Chondrocyte (in vitro differentiated cells): ENCODE results near the gene ANP32B. TPM values are rescaled to one million over a fixed set of nuclear protein-coding genes. Genes with fewer than 3 reads are reported as not detected.

Experiments
- DNase-seq: peaks from one replicate; pipeline ENCODE4 v3.0.0; 2021; ENCODE audit warnings: mixed read lengths, low spot score
- H3K27ac Mint-ChIP-seq: one replicate; pipeline ENCODE4 v1.8.0; 2021; ENCODE audit warnings: mild to moderate bottlenecking, moderate library complexity, mixed read lengths; ENCODE audit not compliant: unreplicated experiment
- H3K27me3 Mint-ChIP-seq: 2 replicates; pipeline ENCODE4 v1.8.0; 2021; ENCODE audit warnings: low read depth, mixed read lengths
- H3K36me3 Mint-ChIP-seq: 2 replicates; pipeline ENCODE4 v1.8.0; 2021; ENCODE audit warnings: low read depth, mixed read lengths
- H3K4me1 Mint-ChIP-seq: 2 replicates; pipeline ENCODE4 v1.8.0; 2021; ENCODE audit warnings: low read depth, mild to moderate bottlenecking, mixed read lengths
- H3K4me3 Mint-ChIP-seq: one replicate; pipeline ENCODE4 v1.8.0; 2021; ENCODE audit warnings: mild to moderate bottlenecking, moderate library complexity, mixed read lengths; ENCODE audit not compliant: unreplicated experiment
- H3K9me3 Mint-ChIP-seq: 2 replicates; pipeline ENCODE4 v1.8.0; 2021; ENCODE audit warnings: low read depth, mixed read lengths
- CTCF ChIP-seq: fragments of 200-600 bp; sonication (generic); IDR thresholded peaks from 2 replicates; pipeline ENCODE4 v1.5.0; 2021; ENCODE audit warnings: antibody characterized with exemption, mild to moderate bottlenecking, moderate library complexity
- total RNA-seq: library from RNA; stranded (reverse); gene quantifications from 3 replicates; pipeline ENCODE4 v1.2.1, GENCODE V29; 2021

Gene ANP32B
- total RNA-seq, 1 donor from 2014 or later, result 86.1 TPM

- peak; percentile 7 for TF ChIP-seq CTCF
- peaks cover 9% of the 10 kb centered on the region for H3K36me3 Mint-ChIP-seq
- H3K4me3 Mint-ChIP-seq, result peak overlapping the region; percentile 100
- H3K27me3 Mint-ChIP-seq, result no peaks in the 10 kb centered on the region
- no peak for DNase-seq
- H3K4me1 Mint-ChIP-seq, result peaks cover 19% of the 10 kb centered on the region
- H3K27ac Mint-ChIP-seq, result peak overlapping the region; percentile 100
- H3K9me3 Mint-ChIP-seq, result no peaks in the 10 kb centered on the region
Observed at GRCh38 chr9:98057138-98057799, 74.1 kb downstream of the ANP32B start.

- H3K4me3 Mint-ChIP-seq, result no peak overlapping the region
- no peaks in the 10 kb centered on the region for H3K27me3 Mint-ChIP-seq
- TF ChIP-seq CTCF, result no peak
- H3K9me3 Mint-ChIP-seq, result no peaks in the 10 kb centered on the region
- peaks cover 33% of the 10 kb centered on the region for H3K4me1 Mint-ChIP-seq
- H3K27ac Mint-ChIP-seq, result no peak overlapping the region
- peaks cover 30% of the 10 kb centered on the region for H3K36me3 Mint-ChIP-seq
- no peak for DNase-seq
Observed at GRCh38 chr9:98062161-98062560, 79.0 kb downstream of the ANP32B start.

- H3K36me3 Mint-ChIP-seq, result peaks cover 31% of the 10 kb centered on the region
- no peak for TF ChIP-seq CTCF
- no peaks in the 10 kb centered on the region for H3K27me3 Mint-ChIP-seq
- no peak for DNase-seq
- no peaks in the 10 kb centered on the region for H3K9me3 Mint-ChIP-seq
- H3K4me1 Mint-ChIP-seq, result peaks cover 20% of the 10 kb centered on the region
- H3K27ac Mint-ChIP-seq, result peak overlapping the region; percentile 59
- no peak overlapping the region for H3K4me3 Mint-ChIP-seq
Observed at GRCh38 chr9:98064623-98065392, 81.7 kb downstream of the ANP32B start.

Other genes starting within 250 kb of the ANP32B start
- not detected in 3 replicates for gene FOXE1, start 130.1 kb upstream of the ANP32B start, total RNA-seq
- 9.3 to 9.9 TPM (median 9.5 TPM) in 3 replicates for gene TRMO, start 60.8 kb upstream of the ANP32B start, total RNA-seq
- gene HEMGN, start 45.2 kb upstream of the ANP32B start, total RNA-seq, result not detected in 3 replicates
- 52.0 to 54.8 TPM (median 53.2 TPM) in 3 replicates for gene NANS, start 73.4 kb downstream of the ANP32B start, total RNA-seq
- gene TRIM14, start 135.9 kb downstream of the ANP32B start, total RNA-seq, result 0.58 to 1.1 TPM (median 1.1 TPM) in 3 replicates
- 10.1 to 17.4 TPM (median 10.2 TPM) in 3 replicates for gene CORO2A, start 209.3 kb downstream of the ANP32B start, total RNA-seq